GM21528 (cell line): ENCODE results near the gene SSH2.

Source experiments
- ATAC-seq: cut with Tn5 transposase; IDR thresholded peaks from one replicate; pipeline ENCODE4 v1.9.1; 2021; ENCODE audit warnings: mild to moderate bottlenecking, moderate library complexity; ENCODE audit not compliant: unreplicated experiment, low FRiP score

SSH2 gene

DNA sequence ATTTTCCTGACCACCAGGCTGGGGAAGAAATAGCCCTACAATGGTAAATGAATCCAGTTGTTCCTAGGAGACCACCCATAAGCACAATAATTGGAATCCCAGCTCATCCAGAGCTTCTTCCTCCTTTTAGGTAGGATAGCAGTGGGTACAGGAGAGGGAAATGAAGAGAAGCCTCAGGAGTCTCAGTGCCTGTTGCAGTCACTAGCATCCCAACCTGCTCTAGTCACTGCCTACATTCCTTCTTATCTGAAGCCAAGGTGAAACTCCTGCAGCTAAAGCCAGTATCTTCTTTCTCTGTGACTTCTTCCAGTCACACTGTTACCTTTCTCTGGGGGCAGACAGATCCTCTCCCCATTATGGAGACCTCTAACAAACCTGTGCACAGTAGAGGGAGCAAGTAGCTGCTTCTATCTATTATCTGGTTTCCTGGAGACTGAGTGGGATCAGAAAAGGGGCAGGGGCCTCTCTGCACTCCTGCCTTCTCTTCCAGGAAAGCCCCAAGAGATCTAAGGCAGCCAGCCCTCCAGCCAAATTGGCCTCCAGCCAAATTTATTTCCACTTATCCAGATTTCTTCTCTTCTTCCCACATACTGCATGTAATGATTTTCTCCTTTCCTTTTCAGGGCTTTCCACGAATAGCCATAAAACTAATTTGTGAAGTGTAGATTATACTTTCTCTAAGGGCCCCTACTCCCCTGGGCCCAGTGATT lies 85.5 kb downstream of the SSH2 start:
- ATAC-seq, result no peak

DNA sequence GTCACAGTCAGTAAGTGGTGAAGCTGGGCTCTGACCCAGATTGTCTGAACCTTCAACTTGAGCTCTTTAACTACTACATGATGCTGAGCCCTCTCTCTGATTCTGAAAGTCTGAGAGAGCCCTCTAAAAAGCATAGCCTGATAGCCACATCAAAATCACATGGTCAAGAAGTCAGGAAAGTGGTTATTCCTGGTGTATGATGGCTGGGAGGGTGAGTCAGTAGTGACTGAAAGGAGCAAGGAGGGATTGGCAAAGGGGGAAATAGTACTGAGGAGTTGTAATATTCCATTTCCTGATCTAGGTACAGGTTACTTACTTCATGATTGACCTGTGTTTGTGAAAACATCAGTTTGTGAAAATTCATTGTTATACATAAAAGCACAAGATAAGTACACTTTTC lies 89.1 kb downstream of the SSH2 start:
- ATAC-seq, result no peak

DNA sequence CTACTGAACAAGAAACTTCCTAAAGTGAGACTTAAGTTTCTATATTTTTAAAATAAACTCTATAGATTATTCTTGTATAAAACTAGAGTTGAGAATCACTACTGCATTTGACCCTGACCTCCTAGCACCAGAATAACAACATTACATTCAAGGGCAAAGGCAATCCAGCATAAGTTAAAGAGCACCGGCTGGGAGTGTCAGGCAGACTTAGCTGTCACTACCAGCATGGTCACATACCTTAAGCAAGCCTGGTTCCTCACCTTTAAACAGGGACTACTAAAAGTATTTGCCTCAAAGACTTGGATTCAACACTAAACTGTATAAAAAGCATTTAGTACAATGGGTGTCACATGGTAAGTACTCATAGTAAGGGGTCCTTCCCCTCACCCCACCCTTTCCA lies 90.4 kb downstream of the SSH2 start:
- no peak for ATAC-seq

DNA sequence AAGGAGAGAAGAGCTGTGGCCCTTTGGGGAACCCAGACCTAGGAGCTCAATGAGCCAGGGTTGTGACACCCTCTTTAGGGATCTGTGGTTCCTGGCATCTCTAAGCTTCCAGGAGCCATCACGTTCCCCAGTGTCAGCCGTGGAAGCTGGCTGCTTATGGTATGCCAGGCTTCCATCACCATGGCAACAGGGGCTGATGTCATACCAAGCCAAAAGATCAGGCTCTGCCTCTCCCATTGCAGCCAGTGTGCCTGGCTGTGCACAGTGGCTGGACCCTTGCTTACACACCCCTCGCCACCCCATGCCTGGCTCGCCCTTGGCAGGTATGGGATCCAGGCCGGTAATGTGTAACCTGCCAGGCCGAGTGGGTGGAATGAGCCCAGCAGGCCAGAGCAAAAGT lies 91.1 kb downstream of the SSH2 start:
- ATAC-seq, result no peak

DNA sequence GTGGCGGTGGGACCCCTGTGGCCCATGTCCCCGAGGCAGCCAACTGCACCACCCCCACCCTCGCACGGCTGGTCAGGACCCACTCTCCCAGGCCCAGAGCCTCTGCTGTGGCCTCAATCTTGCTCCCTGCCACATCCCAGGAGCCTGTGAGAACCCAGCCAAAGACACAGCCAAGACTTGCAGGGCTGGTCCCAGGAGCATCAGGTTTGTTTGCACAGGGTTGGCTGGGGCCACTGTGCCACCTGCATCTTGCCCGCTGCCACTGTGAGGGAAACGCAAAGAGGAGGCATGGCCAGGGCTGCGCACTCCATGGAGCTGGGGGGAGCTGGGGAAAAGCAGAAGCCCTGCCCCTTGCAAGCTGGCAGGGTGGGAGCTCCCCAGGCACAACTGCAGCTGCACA lies 92.5 kb downstream of the SSH2 start:
- ATAC-seq, result no peak

DNA sequence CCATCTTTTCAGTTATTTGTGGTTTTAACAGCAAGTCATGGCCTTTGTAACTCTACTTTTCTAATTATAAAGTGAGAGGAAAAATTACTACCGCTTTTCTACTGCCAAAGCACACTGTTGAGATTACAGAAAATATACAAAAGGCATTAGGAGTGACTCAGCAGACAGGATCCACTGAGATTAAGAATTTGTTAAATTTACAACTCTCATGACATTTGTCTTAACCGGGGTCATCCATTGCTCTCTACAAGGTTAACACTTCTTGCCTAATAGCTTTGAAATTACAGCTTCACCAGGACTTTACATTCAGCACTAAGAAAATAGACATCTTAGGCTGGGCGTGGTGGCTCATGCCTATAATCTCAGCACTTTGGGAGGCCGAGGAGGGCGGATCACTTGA lies 93.4 kb downstream of the SSH2 start:
- no peak for ATAC-seq

DNA sequence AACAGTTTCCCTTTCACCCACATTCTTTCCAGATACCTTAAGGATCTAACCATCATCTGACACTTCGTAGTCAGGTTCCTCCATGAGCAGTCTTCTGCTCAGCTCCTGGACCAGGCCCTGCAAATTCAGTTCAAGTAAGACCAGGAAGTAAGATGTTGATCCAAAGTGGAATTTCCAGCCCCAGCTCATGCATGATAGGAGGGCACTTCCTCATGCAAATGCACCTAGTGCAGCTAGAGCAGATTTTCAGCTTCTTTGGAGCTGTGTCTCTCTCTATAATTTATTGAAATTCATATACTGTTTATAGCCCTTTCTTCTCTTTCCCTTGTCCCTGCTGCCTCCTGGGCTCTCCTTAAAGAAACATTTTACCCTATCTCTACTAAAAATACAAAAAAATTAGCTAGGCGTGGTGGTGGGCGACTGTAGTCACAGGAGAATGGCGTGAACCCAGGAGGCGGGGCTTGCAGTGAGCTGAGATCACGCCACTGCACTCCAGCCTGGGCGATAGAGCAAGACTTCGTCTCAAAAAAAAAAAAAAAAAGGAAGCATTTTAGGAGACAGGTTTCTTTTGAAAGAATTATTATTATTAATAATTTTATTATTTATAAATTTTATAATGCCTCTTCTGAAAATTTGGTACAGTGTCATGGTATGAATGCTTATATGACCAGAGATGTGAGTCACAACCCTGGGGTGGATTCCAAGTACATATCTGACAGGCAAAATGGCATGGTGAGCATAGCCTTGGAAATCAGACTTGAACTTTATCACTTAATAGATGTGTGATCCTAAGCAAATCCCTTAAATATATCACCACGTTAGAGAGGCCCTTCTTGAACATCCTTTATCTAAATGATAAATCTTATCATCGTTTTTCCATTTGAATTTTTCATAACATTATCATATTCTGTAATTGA lies 94.3 kb downstream of the SSH2 start:
- ATAC-seq, result no peak

DNA sequence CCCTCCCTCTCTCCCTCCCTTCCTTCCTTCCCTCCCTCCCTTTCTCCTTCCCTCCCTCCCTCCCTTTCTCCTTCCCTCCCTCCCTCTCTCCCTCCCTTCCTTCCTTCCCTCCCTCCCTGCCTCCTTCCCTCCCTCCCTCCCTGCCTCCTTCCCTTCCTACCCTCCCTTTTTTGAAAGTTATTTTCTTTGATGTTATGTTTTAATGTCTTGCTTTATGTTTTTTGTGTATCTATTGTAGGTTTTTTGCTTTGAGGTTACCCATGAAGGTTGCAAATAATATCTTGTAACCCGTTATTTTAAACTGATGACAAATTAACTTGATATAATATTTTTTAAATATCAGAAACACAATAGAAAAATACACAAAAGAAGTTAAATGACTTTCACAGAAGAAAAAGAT lies 96.2 kb downstream of the SSH2 start:
- no peak for ATAC-seq

DNA sequence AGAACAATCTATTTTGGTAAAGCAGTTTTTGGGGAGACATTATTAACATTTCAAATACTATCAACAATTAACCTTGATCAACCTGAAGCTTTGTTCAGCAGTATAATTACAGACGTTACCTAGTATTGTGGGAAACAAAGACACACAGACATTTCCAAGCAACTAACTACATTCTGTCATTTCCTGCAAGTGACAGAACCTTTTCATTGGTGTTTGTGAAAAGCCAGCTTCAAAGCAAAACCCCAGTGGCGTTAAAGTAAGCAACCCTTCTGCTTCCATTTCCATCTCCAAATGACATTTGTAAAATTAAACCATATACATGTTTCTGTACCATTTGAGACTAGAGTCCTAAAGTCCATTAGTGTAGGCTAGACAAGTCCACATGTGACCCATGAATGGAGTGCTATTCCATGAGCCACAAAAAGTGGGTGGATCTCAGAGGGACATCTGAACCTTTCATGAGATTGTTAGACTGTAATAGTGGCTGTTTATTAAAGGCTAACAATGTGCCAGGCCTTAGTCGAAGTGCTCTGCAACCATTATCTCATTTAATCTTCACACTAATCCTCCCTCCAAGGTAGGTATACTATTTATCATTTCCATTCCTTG lies 101.2 kb downstream of the SSH2 start:
- ATAC-seq, result no peak

DNA sequence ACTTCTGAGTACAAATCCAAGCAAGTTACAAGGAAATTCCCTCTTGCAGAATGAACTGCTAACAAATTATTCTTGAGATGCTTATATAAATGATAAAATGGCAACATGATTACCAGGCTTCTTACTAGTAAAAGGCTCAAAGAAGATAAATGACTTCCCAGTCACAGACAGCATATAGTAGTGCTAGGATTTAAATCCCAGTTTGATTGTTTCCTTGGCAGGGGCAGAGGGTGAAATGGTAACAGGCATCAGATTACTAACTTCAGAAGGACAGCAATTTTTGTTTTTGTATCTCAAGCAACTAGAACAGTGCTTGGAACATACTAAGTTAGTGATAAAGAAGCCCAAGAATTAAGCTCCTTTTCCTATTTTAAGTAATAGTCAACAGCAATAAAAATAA lies 102.8 kb downstream of the SSH2 start:
- ATAC-seq, result no peak

DNA sequence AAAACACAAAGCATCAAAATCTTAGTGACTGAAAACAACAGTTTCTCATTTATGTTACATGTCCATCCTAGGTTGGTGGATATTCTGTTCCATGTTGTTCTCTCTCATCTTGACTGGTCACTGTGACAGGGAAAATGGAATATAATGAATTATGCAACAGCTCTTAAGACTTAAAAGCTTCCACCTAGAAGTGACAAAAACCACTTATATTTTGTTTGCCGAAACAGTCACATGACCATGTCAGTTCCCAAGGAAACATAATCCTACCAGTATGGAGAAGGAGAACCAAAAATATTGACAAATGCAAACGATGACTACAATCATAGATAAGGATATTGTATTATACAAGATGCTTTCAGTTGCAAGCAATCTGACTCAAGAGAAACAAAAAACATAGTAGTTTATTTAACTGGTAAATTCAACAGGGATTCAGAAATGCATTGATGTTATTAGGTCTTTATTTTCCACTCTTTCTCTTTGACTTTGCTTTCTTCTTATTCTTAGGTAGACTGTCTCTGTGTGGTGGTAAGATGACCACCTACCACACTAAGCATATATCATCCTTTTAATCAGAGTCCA lies 103.8 kb downstream of the SSH2 start:
- no peak for ATAC-seq

DNA sequence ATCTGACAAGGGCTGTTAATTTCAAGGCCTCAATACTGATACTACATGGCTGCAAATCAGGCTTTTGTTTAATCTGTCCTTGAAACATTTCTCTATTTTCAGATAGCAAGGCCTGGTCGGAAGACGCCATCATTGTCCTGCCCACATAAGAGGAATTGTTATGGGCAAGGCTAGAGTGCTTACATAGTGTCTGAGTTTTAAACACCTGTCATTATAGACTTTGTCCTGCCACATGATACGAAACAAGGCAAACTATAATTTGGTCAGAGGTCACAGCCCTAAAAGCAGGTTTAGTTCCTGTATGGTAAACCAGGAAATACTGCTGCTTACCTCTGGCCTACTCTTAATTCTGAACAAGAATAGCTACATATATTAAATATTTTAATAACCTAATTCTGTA lies 104.4 kb downstream of the SSH2 start:
- no peak for ATAC-seq

DNA sequence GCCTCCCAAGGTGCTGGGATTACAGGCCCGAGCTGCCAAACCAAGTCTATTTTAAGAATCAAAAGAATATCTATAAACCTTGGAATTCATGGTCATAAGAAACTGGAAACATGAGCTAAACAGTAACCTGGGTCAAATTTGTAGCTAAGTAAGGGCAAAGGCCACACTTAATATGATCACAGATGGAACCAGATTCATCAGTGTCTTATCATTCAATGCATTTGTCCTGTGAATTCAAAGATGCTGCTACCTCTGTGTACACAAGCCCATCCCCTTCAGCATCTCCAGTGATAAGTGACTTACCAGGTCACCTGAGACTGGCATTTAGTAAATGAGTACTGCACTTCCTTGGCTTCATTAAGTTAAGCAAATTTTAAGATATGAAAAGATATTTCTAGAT lies 108.1 kb downstream of the SSH2 start:
- no peak for ATAC-seq

DNA sequence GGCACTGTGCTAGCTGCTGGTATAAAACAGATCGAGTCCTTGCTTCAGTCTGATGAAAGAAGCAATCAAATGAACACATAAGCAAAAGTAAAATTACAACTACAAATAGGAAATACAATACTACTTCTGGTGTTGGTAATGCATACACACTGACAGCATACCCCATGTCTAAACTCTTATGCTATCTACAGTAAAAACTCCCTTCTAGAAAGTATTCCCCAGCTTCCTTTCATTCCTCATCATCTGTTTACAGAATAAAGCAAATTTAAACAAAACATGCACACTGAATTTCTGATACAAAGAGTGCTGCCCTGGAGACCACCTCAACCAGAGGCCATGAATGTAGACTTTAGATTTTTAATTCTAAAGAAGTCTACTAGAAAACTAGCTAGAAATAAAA lies 109.6 kb downstream of the SSH2 start:
- ATAC-seq, result no peak

DNA sequence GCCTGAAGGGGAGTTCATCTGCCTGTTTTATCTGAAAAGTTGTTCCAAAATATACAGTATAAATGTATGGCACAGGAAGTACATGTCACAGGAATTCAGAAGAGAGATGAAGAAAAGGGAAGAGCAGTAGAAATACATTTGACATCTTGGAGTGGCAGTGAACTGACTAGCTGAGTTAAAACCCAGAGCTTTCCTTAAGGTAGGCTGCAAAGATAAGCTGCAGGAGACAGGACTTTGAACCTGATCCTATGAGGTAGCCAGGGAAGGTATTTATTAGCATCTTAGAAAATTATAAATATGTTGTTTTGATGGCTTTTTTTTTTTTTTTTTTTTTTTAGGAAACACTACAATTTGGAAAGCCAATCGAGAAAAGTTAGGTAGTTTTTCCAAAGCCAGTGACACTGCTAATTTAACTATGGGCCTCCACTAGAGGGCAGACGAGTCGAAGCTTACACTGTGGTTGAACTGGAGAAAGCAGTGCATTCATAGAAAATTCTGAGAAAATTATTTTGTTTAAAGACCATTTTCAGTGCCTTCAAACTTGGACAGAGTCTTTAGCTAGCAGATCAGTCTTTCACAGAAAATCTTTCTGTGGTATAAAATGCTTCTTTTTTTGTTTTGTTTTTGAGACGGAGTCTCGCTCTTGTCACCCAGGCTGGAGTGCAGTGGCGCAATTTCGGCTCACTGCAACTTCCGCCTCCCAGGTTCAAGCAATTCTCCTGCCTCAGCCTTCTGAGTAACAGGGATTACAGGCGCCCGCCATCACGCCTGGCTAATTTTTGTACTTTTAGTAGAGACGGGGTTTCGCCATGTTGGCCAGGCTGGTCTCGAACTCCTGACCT lies 122.3 kb downstream of the SSH2 start:
- no peak for ATAC-seq

DNA sequence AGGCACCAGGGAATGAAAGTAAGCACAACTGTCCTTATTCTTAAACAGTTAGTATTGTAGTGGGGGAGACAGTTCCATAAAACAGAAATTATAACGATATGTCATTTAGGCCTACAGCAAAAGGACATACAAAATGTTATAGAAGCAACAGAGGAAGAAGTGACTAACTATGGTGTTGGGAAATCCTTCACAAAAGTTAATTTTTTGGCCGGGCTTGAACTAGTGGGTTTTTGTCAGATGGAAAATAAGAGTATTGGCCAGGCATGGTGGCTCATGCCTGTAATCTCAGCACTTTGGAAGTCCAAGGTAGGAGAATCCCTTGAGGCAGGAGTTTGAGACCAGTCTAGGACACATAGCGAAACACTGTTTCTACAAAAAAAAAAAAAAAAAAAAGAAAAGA lies 127.8 kb downstream of the SSH2 start:
- ATAC-seq, result no peak

DNA sequence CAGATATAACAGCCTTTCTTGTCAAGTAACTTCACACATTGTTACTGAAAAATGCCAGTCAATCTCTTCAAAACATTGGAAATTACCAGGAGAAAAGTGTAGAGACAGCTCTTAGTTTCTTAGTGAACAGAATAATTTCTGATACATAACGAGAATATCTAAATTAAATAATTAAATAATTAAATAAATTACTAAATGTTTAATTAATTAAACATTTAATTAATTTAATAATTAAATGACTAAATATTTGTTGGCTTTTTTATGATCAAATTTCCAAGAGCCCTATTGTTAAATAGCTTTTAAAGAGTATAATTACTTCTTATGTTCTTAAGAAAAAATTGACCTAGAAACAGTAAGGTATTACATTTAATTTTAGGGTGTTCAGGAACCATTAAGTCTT lies 129.6 kb downstream of the SSH2 start:
- no peak for ATAC-seq

DNA sequence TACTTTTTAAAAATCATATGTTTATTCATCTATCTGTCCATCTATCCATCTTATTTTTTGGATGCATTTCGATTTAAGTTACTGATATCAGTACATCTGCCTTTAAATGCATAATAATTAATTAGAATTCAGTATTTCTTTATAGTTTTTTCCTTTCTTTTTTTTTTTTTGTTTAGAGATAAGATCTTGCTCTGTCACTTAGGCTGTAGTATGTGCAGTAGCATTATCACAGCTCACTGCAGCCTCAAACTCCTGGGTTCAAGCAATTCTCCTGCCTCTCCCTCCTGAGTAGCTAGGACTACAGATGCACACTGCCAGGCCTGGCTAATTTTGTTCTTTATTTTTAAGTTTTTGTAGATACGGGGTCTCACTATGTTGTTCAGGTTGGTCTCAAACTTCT lies 133.4 kb downstream of the SSH2 start:
- ATAC-seq, result no peak

DNA sequence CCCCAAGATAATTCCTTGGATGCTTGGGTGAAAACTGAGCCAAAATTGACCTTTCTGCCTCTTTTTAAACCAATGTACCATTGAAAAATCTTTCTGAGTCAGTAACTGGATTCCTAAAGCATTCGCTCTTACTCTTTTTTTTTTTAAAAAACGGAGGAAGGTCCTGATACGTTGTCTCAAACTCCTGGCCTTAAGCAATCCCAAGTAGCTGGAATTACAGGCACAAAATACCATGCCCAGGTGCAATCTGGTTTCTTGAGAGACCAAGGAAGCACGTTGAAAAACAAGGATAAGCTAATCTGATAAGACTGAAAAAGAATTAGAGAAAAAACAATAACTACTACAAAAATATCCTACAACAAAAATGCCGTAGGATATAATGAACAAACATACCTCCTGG lies 136.5 kb downstream of the SSH2 start:
- no peak for ATAC-seq

DNA sequence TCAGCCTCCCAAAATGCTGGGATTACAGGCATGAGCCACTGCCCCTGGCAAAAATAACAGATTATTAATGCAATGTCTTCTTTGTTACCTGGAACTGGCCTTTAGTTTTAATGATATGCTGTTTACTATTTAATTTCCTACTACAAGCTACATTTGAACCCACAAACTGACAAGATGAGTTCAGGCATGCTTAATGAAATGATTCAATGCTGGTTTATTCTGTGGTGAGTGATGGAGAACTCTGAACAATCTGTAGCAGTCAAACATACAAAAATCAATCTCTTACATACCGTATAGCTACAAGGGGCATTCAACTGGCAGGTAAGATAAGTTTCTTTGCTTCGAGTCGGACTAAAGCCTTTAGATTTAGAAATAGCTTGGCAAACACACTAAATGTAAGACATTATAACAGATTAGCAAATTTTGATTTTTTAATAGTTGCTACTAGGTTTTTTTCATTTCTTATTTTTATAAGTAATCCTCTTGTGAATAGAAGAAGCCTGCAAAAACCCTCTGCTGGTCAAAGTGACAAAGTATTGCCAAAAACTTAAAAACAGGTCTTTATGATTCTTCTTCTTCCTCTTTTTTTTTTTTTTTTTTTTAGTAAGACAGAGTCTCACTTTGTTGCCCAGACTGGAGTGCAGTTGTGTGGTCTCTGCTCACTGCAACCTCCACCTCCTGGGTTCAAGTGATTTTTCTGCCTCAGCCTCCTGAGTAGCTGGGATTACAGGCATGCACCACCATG lies 138.5 kb downstream of the SSH2 start:
- no peak for ATAC-seq
